HG03558 (cell line): ENCODE measurements around the gene GALT.

Experiments
- ATAC-seq: cut with Tn5 transposase; IDR thresholded peaks from one replicate; pipeline ENCODE4 v1.9.1; 2021; ENCODE audit warnings: moderate number of reproducible peaks; ENCODE audit not compliant: unreplicated experiment; ENCODE audit errors: extremely low read depth

The GALT gene

DNA sequence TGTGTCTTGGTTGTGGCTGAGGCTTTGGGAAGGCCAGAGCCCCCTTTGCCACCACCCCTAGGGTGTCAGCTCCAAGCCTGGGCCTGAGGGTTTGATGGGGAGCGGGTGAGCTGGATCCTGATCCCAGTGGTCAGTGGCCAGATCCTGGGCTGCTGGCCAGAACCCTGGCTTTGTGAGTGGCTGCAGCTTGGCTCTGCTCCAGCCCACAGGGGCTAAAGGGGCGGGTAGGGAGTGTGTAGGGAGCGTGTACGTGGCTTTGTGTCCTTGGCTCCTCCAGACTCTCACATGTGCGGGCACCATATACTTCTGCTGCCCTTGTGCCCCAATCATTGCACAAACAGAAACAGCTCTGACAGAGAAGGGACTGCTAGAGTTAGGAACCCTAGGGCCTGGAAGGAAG lies 4.3 kb downstream of the GALT start:
- ATAC-seq, result no peak

GRCh38 chr9:34651321-34651720 lies 4.8 kb downstream of the GALT start:
- ATAC-seq, result no peak

- ATAC-seq, result no peak
Measured at GRCh38 chr9:34651876-34652601, 5.6 kb downstream of the GALT start, which contains the start of gene IL11RA. Gene IL11RA, plus strand, starts transcription at chr9:34652185. Its CDS starts 3,033 bp downstream, at chr9:34655218.

GRCh38 chr9:34652602-34653000 lies 6.1 kb downstream of the GALT start:
- ATAC-seq, result no peak

DNA sequence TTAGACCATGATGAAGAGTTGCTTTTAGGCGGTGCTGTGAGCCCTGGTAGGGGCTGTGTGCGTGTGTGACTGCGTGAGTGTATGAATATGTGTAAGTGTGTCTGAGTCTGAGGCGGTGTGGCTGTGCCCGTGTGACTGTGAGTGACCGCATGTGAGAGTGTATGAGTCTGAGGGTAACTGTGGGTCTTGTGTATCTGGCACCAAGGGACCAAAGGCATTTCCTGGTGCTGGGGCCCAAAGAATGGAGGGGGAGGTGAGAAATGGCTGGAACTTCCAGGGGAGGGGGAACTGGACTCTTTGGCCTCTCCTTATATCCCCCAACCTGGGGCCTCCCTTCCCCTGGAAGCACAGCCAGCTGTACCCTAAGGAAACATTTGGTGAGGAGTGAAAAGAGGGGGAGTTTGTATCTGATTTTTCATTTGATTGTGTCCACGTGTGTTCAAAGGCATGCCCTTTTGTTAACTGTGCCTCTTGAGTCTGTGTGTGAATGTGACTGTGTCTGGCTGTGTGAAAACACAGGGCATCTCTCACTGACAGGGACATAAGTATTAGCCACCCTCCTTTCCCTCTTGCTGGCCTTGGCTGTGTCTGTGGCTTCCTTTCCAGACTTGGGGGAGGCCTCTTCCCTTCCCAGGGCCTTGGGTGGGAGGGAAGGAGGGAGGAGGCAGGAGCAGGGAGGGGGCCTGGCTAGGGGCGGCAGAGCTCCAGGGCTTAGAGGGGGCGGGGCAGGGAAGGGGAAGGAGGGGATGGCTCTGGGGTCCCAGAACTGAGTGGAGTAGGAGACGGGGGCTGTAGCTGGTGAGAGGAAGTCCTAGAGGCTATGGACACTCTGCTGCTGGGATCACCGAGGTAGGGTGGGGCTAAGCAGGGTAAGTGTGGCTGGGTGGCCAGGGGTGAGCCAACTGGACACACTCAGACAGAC lies 6.9 kb downstream of the GALT start:
- ATAC-seq, result no peak

GRCh38 chr9:34654323-34655051 lies 8.0 kb downstream of the GALT start:
- no peak for ATAC-seq

GRCh38 chr9:34655394-34655793 lies 8.9 kb downstream of the GALT start:
- ATAC-seq, result no peak

DNA sequence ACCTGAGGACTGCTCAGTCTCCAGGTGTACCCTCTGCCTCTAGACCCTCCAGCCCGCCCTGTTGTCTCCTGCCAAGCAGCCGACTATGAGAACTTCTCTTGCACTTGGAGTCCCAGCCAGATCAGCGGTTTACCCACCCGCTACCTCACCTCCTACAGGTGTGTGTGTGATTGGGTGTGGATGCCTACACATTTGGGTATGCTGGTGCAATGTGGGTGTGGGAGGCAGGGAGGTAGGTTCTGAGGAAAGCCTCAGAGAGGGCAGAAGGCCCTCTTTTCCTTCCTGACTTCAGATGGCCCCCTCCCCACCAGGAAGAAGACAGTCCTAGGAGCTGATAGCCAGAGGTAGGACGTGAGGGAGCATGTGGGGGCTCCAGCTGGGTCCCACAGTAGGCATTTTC lies 10.5 kb downstream of the GALT start:
- ATAC-seq, result no peak

DNA sequence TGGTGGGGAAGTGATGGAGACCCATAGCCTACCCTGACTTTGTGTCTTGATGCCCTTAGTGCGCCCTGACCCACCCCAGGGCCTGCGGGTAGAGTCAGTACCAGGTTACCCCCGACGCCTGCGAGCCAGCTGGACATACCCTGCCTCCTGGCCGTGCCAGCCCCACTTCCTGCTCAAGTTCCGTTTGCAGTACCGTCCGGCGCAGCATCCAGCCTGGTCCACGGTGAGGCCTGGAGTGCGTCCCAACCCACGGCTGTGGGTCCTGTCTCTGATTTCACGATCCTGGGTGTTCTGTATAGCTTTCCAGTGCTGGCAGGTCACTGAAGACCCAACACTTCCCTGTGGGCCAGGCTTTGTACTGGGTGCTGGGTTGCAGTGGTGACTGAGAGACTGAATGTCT lies 12.0 kb downstream of the GALT start:
- ATAC-seq, result no peak

GRCh38 chr9:34659592-34660253 lies 13.2 kb downstream of the GALT start:
- no peak for ATAC-seq

GRCh38 chr9:34662526-34663302 lies 16.2 kb downstream of the GALT start, which contains the start of gene CCL27:
Gene CCL27, minus strand, starts transcription at chr9:34662657. Its CDS starts 24 bp downstream, at chr9:34662633.
- ATAC-seq, result no peak

DNA sequence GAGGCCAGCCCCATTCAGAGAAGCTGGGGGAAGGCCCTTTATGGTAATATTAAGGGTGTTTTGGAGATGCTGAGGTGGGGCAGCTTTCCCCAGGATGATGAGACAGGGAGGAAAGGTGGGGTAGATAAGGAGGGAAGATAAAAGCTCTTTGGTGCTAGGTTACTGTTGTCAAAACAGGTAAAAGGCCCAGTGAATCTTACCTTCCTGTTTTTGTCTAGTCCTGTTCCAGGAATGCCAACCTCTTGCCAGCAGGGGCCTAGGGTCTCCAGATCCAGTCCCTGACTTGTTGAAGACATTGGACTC lies 16.8 kb downstream of the GALT start:
- no peak for ATAC-seq

- ATAC-seq, result no peak
Measured at GRCh38 chr9:34664281-34665066, 18.0 kb downstream of the GALT start.

DNA sequence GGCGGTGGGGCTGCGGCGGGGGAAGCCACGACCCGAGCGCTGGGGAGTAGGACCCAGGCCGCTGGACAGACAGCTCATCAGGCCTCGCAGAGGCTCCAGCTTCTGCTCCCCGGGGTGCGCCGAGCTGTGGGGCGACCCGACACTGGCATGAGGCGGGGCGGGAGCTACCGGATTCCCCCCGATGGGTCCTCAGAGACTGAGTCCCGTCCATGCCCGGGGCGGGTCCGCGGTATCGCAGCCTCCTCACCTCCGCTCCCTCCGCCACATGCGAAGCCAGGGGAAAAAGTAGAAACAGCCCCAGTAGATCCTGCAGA lies 18.5 kb downstream of the GALT start:
- ATAC-seq, result no peak

GRCh38 chr9:34665381-34666250 lies 19.1 kb downstream of the GALT start:
- ATAC-seq, result no peak

GRCh38 chr9:34669809-34670562 lies 23.5 kb downstream of the GALT start:
- no peak for ATAC-seq

DNA sequence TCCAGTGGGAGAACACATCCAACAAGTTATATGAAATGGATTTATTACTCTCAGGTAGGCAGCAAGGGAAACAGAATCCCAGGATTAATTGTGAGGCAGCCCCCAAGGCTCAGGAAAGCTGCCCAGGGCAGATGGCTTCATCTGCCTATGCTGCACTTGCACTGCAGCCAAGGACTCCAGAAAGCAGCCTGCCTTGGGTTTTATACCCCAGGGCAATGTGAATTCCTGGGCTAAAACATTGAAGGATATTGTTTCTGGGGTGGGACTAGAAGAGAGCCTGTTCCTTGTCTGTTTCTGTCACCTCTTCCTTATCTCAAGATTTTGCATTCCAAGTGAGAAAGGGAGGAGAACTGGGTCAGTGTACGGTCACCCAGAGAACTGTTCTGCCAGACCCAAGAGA lies 24.8 kb downstream of the GALT start:
- ATAC-seq, result no peak
